Ammon's horn (tissue), 1 donor: ENCODE data around the gene THADA.

Experiments used
- DNase-seq: peaks from one replicate; pipeline ENCODE4 v3.0.0-alpha.2; 2016; ENCODE audit warnings: low spot score

The THADA gene

GRCh38 chr2:43349904-43350303 is 245.9 kb downstream of the THADA start:
- no peak for DNase-seq

- no peak for DNase-seq
Measured at GRCh38 chr2:43348908-43349661, 246.8 kb downstream of the THADA start.

- no peak for DNase-seq
Measured at GRCh38 chr2:43347746-43348145, 248.1 kb downstream of the THADA start.

GRCh38 chr2:43346602-43347567 is 249.0 kb downstream of the THADA start:
- DNase-seq = no peak

- no peak for DNase-seq
Measured at GRCh38 chr2:43345872-43346271, 250.0 kb downstream of the THADA start.

- no peak for DNase-seq
Measured at GRCh38 chr2:43345391-43345813, 250.4 kb downstream of the THADA start.

GRCh38 chr2:43344868-43345373 is 250.9 kb downstream of the THADA start:
- DNase-seq = no peak

- DNase-seq = peak; percentile 50
Measured at GRCh38 chr2:43343573-43344304, 252.1 kb downstream of the THADA start.

- DNase-seq = no peak
Measured at GRCh38 chr2:43341959-43342757, 253.7 kb downstream of the THADA start.

GRCh38 chr2:43340945-43341356 is 254.9 kb downstream of the THADA start:
- DNase-seq = no peak

- no peak for DNase-seq
Measured at GRCh38 chr2:43340066-43340465, 255.8 kb downstream of the THADA start.

- DNase-seq = peak; percentile 41
Measured at GRCh38 chr2:43333656-43334144, 262.1 kb downstream of the THADA start.

- no peak for DNase-seq
Measured at GRCh38 chr2:43333101-43333655, 262.7 kb downstream of the THADA start.

GRCh38 chr2:43332653-43333052 is 263.2 kb downstream of the THADA start:
- DNase-seq = no peak

- DNase-seq = peak; percentile 63
Measured at GRCh38 chr2:43331422-43331821, 264.4 kb downstream of the THADA start.

- DNase-seq = no peak
Measured at GRCh38 chr2:43329637-43330036, 266.2 kb downstream of the THADA start.

- no peak for DNase-seq
Measured at GRCh38 chr2:43328832-43329231, 267.0 kb downstream of the THADA start.

- DNase-seq = no peak
Measured at GRCh38 chr2:43328133-43328532, 267.7 kb downstream of the THADA start.

- no peak for DNase-seq
Measured at GRCh38 chr2:43327119-43327518, 268.7 kb downstream of the THADA start.

- no peak for DNase-seq
Measured at GRCh38 chr2:43326101-43326825, 269.6 kb downstream of the THADA start.
